ENCODE data around the gene SH2D6. TPM values are rescaled to one million over a fixed set of nuclear protein-coding genes. Genes with fewer than 3 reads are reported as not detected.

The SH2D6 gene
- total and polyA plus RNA-seq, 9 of the 15 experiments (the other 6 are each of a cell fraction or from before 2014, with no cell fraction given), result 0.07 to 0.76 (median 0.33) TPM; not detected in 2

GRCh38 chr2:85485815-85486214 is 67.3 kb downstream of the SH2D6 start:
- ChIA-PET CTCF (ENCODE audit: low intra/inter-chr PET ratio) (no interaction called here), POLR2A (interaction anchor here (0.7 to 1.3 kb wide), 8 partner anchors 10 to 60 kb away, joined by 3 to 6 read pairs (median 4); no protein-coding TSS in a partner anchor)
- no peak for TF ChIP-seq PTRF (tag; IDR thresholded peaks at IDR 0.05)
- peak; percentile 95 to 96 for TF ChIP-seq KDM1A (IDR thresholded peaks at IDR 0.05)
- peak; percentile 32; the same call in 1 of the 2 replicates for TF ChIP-seq ATF7 (IDR thresholded peaks at IDR 0.05)
- TF ChIP-seq PRPF4 (IDR thresholded peaks at IDR 0.05; ENCODE audit: insufficient read depth, low read depth, low read length, poor library complexity, severe bottlenecking), result no peak
- TF ChIP-seq CEBPB (tag; IDR thresholded peaks at IDR 0.05), result peak; percentile 84
- peak; percentile 49; the same call in 1 of the 2 replicates for TF ChIP-seq EGR1 (conservative IDR thresholded peaks at IDR 0.05)
- no peak for TF ChIP-seq ZBTB2 (IDR thresholded peaks at IDR 0.05)
- TF ChIP-seq TRIM24 (IDR thresholded peaks at IDR 0.05), result 0 out of 4 replicates have a peak, but pooled peaks have one; percentile 24 to 39
- peak; percentile 50 to 89; a peak in 3 of 4 replicates for TF ChIP-seq RCOR1 (IDR thresholded peaks at IDR 0.05; ENCODE audit: borderline replicate concordance in 1 of 2, low read depth in 2 of 2, low read length in 2 of 2)
- peak; percentile 61; the same call in 1 of the 2 replicates for TF ChIP-seq HDAC2 (IDR thresholded peaks at IDR 0.05)
- peak; percentile 46 for TF ChIP-seq CBFA2T3 (IDR thresholded peaks at IDR 0.05)
- peak; percentile 47 for TF ChIP-seq CEBPG (CRISPR knock-in tag; IDR thresholded peaks at IDR 0.05)
- TF ChIP-seq CEBPG (tag; conservative IDR thresholded peaks at IDR 0.05 in 1 of 2, IDR thresholded peaks at IDR 0.05 in 1 of 2), result peak; percentile 86 to 88
- no peak for TF ChIP-seq ZNF586 (CRISPR knock-in tag; conservative IDR thresholded peaks at IDR 0.05)
- peak in 1 of 2 experiments; percentile 82; a peak in 2 of 4 replicates for TF ChIP-seq HDAC1 (IDR thresholded peaks at IDR 0.05)
- TF ChIP-seq ARID1B (IDR thresholded peaks at IDR 0.05), result 0 out of 2 replicates have a peak, but pooled peaks have one; percentile 12
- TF ChIP-seq JUND (IDR thresholded peaks at IDR 0.05; ENCODE audit: borderline replicate concordance, low read depth, low read length), result peak; percentile 19; the same call in 1 of the 2 replicates
- TF ChIP-seq JUND (tag; IDR thresholded peaks at IDR 0.05; ENCODE audit: borderline replicate concordance, low read depth, low read length), result no peak
- no peak for TF ChIP-seq MYC (IDR thresholded peaks at IDR 0.05; ENCODE audit: low read depth, low read length)
- no peak for TF ChIP-seq MYC (CRISPR knock-in tag; IDR thresholded peaks at IDR 0.05; ENCODE audit: borderline replicate concordance, low read depth)
- no peak for TF ChIP-seq ZNF668 (CRISPR knock-in tag; IDR thresholded peaks at IDR 0.05)
- peak; percentile 93 for TF ChIP-seq ATF3 (IDR thresholded peaks at IDR 0.05)
- TF ChIP-seq ATF3 (CRISPR knock-in tag; conservative IDR thresholded peaks at IDR 0.05), result no peak
- no peak for TF ChIP-seq ZNF699 (CRISPR knock-in tag; IDR thresholded peaks at IDR 0.05; ENCODE audit: insufficient replicate concordance)
- no peak for TF ChIP-seq GTF2A2 (tag; IDR thresholded peaks at IDR 0.05)

More at GRCh38 chr2:85485815-85486214, 67.3 kb downstream of the SH2D6 start:
- Histone ChIP-seq H3K27ac (ENCODE audit: extremely low read depth, low read depth, low read length) (no peak overlapping the region), H3K4me2 (ENCODE audit: insufficient read depth, low read length) (no peak overlapping the region), H4K20me1 (replicated peaks; ENCODE audit: control insufficient read depth, insufficient read depth, low read length) (no peaks in the 10 kb centered on the region), H3K27me3 (ENCODE audit: control insufficient read depth in 2 of 2, insufficient read depth in 2 of 2, low read length in 2 of 2) (no peaks in the 10 kb centered on the region), H2AFZ (ENCODE audit: low read depth, low read length) (no peak overlapping the region), H3K36me3 (ENCODE audit: control insufficient read depth, insufficient read depth, low read length) (no peaks in the 10 kb centered on the region), H3K79me2 (ENCODE audit: control insufficient read depth, insufficient read depth, low read length) (no peaks in the 10 kb centered on the region), H3K4me1 (replicated peaks in 1 of 2; ENCODE audit: control insufficient read depth in 2 of 2, insufficient read depth in 2 of 2, low read length in 2 of 2) (no peaks in the 10 kb centered on the region), H3K9ac (ENCODE audit: insufficient read depth in 1 of 2, low read depth in 2 of 2, low read length in 2 of 2) (no peak overlapping the region), H3K4me3 (no peak overlapping the region), H3K9me1 (ENCODE audit: control insufficient read depth, insufficient read depth, low read length) (no peaks in the 10 kb centered on the region), H3K9me3 (replicated peaks; ENCODE audit: control insufficient read depth, insufficient read depth, low read depth, low read length) (no peaks in the 10 kb centered on the region)
- ATAC-seq (peak; percentile 71), DNase-seq (ENCODE audit: extremely low read depth in 1 of 4, low spot score in 3 of 4) (no peak), FAIRE-seq (no peak)
- in situ Hi-C loops (cut with MboI), result no loop called here
- intact Hi-C loops (cut with micrococcal nuclease), result no loop called here
- no TSS peak for BruUV-seq (replicated peaks)
- WGBS (ENCODE audit: insufficient coverage, low coverage, missing lambda C conversion rate), result 22% methylated on average over 3 of the region's 3 CpGs

Measured in K562 (cell line).